Stomach (tissue), 4 donors: ENCODE results near the gene ZNFX1.

Experiments
- CTCF ChIP-seq, 7 experiments: fragments of 450-650 bp in 4 of 7; fragments of 200-600 bp in 3 of 7; sonication (generic) in 3 of 7; IDR thresholded peaks; one replicate each; pipeline ENCODE4 v1.5.1; 2016 to 2019; ENCODE audit warnings: antibody characterized with exemption in 7 of 7, control low read depth in 2 of 7, mild to moderate bottlenecking in 1 of 7
- EP300 ChIP-seq: sonication (generic); formaldehyde crosslinking; IDR thresholded peaks from one replicate; pipeline ENCODE4 v1.6.1; 2017; ENCODE audit warnings: antibody characterized with exemption
- POLR2A ChIP-seq, 4 donors: fragments of 450-650 bp; IDR thresholded peaks; one replicate each; pipeline ENCODE4 v1.6.1; 2016; ENCODE audit warnings: antibody characterized with exemption in 4 of 4, control low read depth in 2 of 4, mild to moderate bottlenecking in 1 of 4, moderate library complexity in 1 of 4
- POLR2AphosphoS5 ChIP-seq, 3 donors: sonication (generic); formaldehyde crosslinking; IDR thresholded peaks; one replicate each; pipeline ENCODE4 v1.6.1; 2016; ENCODE audit warnings: antibody characterized with exemption in 3 of 3

DNA sequence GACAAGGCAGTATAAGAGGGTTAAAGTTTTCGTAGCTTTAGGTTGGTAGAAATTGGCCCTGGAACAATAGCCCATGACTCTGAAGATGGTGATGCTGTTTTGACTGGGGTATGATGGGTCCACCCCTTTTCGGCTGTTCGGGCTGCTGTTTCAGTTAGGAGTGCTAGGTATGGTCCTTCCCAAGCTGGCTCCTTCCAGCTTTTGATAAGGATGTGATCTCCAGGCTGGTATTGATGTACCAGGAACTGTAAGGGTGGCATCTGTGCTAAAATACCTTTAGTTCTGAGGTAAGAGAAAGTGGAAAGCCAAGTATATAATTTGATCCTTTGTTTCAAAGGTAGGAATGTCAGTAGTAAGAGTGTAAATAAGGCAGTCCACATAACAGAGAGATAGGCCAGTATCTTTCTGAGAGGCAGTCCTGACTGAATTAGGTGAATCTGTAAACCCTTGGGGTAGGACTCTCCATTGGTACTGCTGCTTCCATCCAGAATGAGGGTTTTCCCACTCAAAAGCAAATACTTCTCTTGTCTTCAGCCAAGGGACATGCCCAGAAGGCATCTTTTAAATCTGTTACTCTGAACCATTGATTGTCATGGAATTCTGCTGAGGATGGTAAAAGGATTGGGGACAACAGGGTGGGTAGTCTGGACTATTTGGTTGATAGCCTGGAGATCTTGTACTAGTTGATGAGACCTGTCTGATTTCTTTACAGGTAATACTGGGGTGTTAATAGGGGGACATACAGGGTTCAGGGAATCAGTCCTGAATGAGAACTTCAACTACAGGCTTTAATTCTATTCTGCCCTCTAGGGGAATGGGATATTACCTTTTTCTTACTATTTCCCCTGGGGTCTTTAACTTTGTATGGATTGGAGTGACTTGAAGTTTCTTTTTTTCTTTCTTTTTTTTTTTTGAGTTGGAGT, 6.1 kb upstream of the ZNFX1 start:
- TF ChIP-seq CTCF (IDR thresholded peaks at IDR 0.05) (no peak), POLR2A (IDR thresholded peaks at IDR 0.05) (no peak), EP300 (no peak), POLR2AphosphoS5 (IDR thresholded peaks at IDR 0.05) (no peak)
